Right hindlimb (tissue), 1 donor: ENCODE data around the gene GGT1.
"Not testable (repeated sequence)": the region's sequence is repeated elsewhere in the genome, so short reads cannot be mapped to it uniquely, and the experiment has no call there.

Experiments used
- DNase-seq: peaks from one replicate; pipeline ENCODE4 v3.0.0-alpha.2; 2018

The GGT1 gene

DNA sequence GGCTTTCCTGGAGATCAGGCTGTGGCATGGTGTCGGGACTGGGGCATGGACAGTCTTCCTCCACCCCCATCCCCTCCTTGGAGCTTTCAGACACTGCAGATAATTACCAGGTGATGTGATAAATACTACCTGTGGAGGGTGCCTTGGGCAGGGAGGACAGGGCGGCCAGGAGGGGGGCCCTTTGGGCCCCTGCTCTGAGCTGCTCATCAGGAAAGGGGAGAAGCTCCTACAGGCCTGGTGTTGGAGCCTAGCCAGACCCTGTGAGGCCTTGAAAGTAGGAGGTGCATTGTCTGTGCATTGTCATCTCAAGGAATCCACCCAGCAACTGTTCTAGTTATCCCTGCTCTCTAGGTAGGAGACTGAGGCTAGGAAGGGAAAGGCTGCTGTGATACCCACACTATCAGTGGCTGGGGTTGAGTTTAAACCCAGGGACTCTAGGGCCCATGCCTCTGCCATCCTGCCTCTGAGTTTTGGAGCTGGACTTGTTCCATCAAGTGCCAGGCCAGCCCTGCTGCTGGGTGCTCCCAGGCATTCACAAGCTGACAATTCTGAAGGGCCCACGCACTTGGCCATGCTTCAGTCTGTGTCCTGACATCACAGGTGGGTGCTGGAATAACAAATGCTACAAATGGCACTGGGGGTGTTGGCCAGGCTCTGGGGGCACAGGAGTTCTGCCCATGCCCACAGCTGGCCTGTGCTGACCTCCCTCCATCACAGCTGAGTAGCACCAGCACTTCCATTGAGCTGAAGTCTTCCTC is 2.9 kb upstream of the GGT1 start:
- DNase-seq, result not testable (repeated sequence)

DNA sequence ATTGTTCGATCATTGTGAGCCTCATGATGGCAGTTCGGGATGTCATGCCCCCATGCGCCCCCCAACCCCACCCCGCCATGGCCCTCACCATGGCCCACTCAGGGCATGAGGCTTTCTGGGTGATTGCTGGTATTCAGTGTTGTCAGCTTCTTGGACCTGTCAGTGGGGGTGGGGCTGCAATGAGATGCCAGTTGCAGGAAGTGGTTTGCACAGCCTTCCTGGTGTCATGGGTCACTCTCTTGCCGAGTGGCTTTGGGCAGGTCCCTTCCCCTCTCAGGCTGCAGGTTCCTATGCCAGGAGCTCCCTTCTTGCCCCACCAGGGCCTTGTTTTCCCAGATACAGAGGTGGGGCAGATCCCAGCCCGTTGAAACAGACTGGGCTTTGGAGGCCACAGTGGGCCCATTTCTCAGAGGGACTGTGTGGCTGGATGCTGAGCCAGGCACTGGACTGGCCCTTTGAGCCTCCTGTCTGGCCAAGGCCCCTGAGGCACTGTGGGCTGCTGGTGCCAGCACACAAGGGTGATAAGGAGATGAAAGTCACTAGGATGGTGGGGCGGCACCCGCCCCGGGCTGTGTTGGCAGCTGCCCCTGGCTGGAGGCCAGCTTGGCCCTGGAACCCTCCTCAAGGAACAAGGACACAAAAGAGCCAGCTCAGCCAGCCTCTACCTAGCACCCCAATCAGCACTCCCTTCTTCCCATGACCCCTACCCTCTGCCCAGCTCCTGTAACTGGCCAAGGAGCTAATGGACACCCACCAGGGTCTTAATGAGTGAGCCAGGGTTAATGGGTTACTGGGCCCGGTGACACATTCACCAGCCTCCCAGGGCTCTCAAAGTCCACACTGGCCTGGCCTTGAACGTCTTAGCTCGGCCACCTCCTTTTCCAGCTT is 1.5 kb upstream of the GGT1 start:
- no peak for DNase-seq

DNA sequence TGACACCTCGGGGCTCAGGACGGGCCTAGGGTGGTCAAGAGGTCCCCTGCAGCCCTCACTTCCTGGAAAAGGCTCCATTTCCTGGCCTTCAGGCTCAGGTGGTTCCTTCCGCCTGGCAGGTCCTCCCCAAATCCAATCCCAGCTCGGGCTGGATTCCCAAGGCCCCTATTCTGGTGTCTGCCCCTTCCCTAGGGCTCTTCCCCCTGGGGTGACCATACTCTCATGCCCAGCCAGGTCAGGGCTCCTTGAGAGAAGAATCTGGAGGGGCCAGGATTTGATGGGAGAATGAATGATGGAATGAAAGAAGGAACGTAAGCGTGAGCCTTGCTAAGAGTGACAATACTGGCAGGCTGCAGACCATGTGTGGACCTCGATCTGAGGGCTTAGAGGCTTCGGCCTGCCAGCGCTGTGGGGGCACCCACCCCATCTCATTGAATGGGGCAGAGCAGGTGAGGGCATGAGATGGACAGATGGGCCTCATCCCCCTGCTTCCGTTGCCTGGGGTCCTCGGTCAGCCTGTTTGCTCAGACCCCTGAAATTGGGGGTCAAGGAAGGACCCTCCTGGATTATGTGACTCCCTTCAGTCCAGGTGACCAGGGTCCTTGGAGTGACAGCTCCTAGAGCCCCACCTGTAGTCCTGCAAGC is 766 bp upstream of the GGT1 start:
- not testable (repeated sequence) for DNase-seq

DNA sequence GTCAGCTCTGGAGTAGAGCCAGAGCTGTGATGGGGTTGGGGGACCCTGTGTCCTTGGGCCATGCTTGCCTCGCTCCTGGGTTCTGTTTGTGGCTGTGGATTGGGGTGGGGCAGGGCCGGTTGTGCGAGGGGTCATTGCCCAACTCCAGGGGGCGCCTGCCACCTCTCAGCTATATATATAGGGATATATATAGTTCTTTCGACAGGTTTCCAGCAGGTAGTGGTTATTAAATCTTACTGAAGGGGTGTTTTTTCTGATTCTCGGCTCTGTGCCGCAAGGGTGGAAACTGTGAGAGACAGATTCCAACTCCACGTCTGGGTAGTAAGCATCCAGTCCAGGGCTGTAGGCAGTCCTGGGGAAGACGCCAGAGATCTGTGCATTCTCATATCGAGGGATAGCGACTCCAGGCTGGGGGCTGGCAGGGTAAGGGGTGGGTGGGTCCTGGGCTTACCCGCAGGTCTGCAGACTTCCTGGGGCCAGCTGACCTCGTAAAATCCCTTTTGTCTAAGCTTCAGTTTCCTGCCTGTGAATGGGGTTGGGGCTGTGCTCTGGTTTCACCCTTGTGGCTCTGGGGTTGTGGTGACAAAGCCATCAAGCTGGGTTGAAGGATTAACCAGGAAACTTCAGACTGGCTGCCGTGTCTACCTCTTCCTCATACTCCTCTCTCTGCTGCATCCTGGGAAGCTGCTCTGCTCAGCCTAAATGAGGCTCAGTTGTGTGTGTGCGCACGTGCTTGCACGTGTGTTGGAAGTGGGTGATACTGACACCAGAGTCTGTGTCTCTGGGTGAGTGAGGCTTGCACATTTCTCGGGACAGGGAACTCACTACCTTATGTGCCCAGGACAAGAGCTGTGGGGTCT is 1.0 kb downstream of the GGT1 start:
- not testable (repeated sequence) for DNase-seq

DNA sequence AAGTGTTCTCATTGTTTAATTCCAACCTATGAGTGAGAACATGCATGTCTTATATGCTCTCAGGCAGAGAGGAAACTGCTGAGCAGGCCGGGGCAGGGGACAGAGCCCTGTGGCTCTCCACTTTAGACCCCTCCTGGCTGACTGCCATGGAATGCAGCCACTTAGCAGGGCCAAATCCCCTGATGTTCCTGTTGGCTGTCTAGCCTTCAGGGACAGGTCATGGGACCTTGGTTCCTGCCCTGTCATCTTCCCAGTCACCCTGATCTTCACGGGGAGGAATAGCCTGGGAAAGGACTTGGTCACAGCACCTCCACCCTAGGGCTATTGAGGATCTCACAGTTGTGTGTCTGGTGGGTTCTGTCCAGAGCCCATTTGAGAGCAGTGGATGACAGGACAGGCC is 3.3 kb downstream of the GGT1 start:
- DNase-seq, result not testable (repeated sequence)

GRCh38 chr22:24607429-24607983 is 4.5 kb downstream of the GGT1 start:
- peak; percentile 18 for DNase-seq

- DNase-seq, result not testable (repeated sequence)
Measured at GRCh38 chr22:24608327-24608726, 5.3 kb downstream of the GGT1 start.

DNA sequence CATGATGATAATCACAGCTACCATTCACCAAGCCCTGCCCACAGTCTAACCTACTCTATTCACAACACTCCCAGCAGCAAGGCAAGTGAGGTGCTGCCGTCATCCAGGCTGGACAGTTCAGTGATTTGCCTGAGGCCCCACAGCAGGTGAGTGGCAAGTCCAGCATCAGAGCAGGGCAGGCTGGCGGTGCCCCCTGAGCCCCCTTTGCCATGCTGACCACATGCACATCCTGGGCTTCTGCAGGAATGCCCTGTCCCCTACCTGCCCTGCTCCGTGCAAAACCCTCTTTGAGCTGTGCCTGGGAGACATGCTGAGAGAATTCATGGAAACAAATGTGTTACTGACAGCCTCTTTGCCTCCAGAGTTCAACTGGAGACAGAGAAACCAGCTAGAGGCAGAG is 6.9 kb downstream of the GGT1 start:
- not testable (repeated sequence) for DNase-seq

DNA sequence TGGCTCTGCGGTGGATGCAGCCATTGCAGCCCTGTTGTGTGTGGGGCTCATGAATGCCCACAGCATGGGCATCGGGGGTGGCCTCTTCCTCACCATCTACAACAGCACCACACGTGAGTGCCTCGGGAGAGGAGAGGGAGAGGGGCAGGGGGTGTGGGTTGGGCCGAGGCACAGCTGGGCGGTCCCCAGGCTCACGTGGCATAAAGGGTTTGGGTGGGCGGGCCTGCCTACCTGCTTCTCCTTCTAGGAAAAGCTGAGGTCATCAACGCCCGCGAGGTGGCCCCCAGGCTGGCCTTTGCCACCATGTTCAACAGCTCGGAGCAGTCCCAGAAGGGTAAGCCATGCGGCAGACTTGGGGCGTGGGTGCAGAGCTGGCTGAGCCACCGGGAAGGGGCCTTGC is 11.8 kb downstream of the GGT1 start:
- DNase-seq, result not testable (repeated sequence)

GRCh38 chr22:24621244-24621643 is 18.3 kb downstream of the GGT1 start:
- not testable (repeated sequence) for DNase-seq

DNA sequence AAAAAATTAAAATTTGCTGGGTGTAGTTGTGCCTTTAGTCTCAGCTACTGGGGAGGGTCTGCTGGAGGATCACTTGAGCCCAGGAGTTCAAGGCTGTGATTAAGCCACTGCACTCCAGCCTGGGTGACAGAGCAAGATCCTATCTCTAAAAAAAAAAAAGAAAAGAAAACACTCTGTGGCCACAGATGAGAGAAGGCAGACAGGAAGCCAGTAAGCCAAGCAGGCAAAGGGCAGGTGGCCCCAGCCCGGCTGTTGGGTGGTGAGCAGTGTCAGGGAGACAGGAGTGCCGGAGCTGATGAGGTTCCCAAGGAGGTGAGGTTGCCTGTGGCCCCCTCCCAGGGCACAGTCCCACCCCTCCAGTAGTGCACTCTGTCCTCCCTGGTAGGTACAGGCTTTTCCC is 19.6 kb downstream of the GGT1 start:
- DNase-seq, result not testable (repeated sequence)

DNA sequence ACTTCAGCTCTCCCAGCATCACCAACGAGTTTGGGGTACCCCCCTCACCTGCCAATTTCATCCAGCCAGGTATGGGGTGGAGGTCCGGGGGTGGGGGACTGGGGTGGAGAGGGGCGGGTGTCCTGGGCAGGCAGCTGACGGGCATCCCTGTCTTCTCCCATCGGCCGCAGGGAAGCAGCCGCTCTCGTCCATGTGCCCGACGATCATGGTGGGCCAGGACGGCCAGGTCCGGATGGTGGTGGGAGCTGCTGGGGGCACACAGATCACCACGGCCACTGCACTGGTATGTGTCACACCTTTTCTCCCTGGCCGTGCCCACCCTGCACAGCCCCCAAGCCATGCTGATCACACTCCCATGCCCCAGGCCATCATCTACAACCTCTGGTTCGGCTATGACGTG is 24.9 kb downstream of the GGT1 start:
- not testable (repeated sequence) for DNase-seq

- DNase-seq, result peak; percentile 24
Measured at GRCh38 chr22:24629069-24629468, 26.1 kb downstream of the GGT1 start.

DNA sequence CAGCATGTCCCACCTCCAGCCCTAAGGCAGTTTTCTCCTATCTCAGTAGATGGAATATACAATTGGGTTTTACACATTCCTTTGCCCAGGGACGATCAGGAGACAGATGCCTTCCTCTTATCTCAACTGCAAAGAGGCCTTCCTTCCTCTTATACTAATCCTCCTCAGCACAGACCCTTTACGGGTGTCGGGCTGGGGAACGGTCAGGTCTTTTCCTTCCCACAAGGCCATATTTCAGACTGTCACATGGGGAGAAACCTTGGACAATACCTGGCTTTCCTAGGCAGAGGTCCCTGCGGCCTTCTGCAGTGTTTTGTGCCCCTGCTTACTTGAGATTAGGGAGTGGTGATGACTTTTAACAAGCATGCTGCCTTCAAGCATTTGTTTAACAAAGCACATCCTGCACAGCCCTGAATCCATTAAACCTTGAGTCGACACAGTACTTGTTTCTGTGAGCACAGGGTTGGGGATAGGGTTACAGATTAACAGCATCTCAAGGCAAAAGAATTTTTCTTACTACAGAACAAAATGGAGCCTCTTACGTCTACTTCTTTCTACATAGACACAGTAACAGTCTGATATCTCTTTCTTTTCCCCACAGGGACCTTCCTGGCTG is 27.9 kb downstream of the GGT1 start:
- DNase-seq, result not testable (repeated sequence)

DNA sequence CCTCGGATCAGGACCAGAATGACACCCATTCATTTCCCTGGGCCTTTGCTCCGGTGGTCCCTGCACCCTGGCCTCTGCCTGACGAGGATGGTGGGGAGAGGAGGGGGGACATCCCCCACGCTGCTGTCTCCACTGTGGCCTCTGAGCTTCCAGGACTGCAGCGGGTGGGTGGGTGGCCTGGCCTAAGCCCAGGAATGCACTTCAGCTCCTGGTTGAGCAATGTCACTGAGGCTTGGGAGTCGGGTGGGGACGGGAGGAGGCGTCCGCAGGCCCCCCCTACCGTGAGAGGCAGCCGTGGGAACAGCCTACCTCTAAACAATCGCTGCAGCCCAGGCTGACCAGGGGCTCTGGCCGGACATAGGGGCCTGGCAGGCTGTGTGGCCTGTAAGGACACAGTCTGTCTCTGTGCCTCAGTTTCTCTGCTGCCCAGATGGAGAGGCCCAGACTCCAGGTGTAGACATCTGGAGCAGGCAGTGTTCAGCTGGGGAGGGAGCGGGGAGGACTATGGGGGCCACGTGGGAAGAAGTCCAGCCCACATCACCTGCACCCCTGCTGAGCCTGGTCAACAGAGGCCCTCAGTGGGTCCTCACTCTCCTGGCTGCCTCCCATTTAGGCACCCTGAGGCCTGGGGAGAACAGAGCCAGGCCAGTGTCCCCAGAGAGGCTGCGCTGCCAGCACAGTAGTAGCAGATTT is 28.6 kb downstream of the GGT1 start:
- peak; percentile 58 for DNase-seq

GRCh38 chr22:24632642-24633041 is 29.6 kb downstream of the GGT1 start:
- peak; percentile 34 for DNase-seq

- peak; percentile 51 for DNase-seq
Measured at GRCh38 chr22:24633231-24634023, 30.4 kb downstream of the GGT1 start.

DNA sequence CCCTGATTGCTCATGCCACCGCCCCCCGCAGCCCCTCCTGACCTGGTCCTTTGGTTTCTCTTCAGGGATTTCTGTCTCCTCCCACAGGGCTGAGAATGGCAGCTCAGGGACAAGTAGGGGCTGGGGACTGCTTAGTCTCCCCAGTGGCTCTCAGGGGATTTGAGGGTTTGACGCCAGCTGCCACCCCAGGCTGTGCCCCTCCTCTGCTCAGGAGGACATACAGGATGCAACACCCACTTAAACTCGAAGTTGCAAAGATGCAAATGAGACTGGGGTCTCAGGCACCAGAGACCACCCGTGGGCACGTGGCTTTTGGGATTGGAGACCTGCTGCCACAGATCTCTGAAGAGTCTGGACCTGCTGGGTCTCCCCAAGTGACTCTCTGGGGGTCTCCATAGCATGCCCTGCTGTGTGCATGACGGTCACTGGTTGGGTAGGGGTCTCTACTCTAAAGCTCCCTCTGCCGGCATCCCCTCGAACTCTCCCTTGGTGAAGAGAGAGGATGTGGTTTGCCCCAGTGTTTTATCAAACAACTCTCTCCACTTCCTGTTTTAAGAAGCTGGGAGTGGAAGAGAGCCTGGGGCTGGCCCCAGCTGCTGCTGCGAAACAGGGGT is 31.9 kb downstream of the GGT1 start:
- DNase-seq, result not testable (repeated sequence)

DNA sequence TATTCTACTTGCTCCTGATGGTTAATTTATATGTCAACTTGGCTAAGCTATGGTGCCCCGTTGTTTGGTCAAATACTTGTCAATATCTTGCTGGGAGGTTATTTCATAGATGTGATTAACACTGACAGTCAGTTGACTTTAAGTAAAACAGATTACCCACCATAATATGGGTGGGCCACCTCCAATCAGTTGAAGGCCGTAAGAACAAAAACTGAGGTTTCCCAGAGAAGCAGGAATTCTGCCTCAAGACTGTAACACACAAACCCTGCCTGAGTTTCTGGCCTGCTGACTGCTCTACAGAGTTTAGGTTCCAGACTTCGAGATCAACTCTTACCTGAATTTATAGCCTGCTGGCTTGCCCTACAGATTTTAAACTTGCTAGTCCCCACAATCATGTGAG is 33.5 kb downstream of the GGT1 start:
- DNase-seq, result not testable (repeated sequence)

GRCh38 chr22:24642307-24642706 is 39.3 kb downstream of the GGT1 start:
- not testable (repeated sequence) for DNase-seq
